Gastroesophageal sphincter (tissue), 2 donors: ENCODE data around the gene SIRPB1.

ENCODE experiments used
- EP300 ChIP-seq: sonication (generic); formaldehyde crosslinking; IDR thresholded peaks from one replicate; pipeline ENCODE4 v1.6.1; 2017; ENCODE audit warnings: antibody characterized with exemption, mild to moderate bottlenecking
- POLR2A ChIP-seq, 2 donors: fragments of 450-650 bp; IDR thresholded peaks; one replicate each; pipeline ENCODE4 v1.6.1; 2017; ENCODE audit warnings: antibody characterized with exemption in 2 of 2, mild to moderate bottlenecking in 2 of 2, moderate library complexity in 1 of 2
- POLR2AphosphoS5 ChIP-seq: sonication (generic); formaldehyde crosslinking; IDR thresholded peaks from one replicate; pipeline ENCODE4 v1.6.1; 2017; ENCODE audit warnings: antibody characterized with exemption

DNA sequence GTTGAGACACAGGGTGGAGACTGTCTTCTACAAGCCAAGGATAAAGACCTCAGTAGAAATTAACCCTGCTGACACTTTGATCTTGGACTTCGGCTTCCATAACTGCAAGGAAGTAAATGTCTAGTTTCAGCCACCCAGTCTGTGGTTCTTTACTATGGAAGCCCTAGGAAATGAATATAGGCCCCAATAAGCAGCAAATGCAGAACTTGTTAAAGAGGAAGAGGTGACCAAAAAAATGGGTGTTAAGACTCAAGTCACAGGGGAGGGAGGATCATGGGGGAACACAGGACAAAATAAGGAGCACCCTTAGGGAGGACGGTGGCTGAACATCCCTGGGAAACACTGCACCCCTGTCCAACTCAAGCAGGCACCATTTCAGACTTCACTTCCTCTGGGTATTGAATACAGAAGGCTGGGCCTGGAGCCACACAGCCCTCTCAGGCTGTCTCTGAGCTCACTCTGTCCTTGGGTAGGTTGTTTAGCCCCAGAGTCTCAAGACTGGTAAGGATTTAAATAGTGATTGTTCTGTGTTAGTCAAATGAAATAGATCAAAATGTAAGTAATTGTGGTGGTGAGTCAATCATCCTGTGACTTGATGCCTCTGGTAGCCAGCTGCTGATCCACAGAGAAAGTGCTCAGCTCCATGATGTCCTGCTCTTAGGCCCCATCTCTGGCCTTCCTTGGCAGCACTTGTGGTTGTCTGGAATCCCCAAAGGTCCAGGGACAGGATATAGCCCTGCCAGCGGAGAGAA lies 31.9 kb downstream of the SIRPB1 start:
- no peak for TF ChIP-seq POLR2A (IDR thresholded peaks at IDR 0.05)
- no peak for TF ChIP-seq EP300
- no peak for TF ChIP-seq POLR2AphosphoS5
